ENCODE data around the gene TMEM52.

- TF ChIP-seq, protein P1, sequence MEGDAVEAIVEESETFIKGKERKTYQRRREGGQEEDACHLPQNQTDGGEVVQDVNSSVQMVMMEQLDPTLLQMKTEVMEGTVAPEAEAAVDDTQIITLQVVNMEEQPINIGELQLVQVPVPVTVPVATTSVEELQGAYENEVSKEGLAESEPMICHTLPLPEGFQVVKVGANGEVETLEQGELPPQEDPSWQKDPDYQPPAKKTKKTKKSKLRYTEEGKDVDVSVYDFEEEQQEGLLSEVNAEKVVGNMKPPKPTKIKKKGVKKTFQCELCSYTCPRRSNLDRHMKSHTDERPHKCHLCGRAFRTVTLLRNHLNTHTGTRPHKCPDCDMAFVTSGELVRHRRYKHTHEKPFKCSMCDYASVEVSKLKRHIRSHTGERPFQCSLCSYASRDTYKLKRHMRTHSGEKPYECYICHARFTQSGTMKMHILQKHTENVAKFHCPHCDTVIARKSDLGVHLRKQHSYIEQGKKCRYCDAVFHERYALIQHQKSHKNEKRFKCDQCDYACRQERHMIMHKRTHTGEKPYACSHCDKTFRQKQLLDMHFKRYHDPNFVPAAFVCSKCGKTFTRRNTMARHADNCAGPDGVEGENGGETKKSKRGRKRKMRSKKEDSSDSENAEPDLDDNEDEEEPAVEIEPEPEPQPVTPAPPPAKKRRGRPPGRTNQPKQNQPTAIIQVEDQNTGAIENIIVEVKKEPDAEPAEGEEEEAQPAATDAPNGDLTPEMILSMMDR (IDR thresholded peaks at IDR 0.05 in 8 of 11, conservative IDR thresholded peaks at IDR 0.05 in 3 of 11) = no peak
- TF ChIP-seq POLR2A (IDR thresholded peaks at IDR 0.05) = no peak
Observed at GRCh38 chr1:1921901-1922701, 3.0 kb upstream of the TMEM52 start.

Data from spleen (tissue), 7 donors.